ENCODE measurements around the gene RMI2.

The RMI2 gene

GRCh38 chr16:11342021-11342855 is 3.0 kb upstream of the RMI2 start:
- no peak for DNase-seq (ENCODE audit: low read depth in 1 of 2, low spot score in 1 of 2)
- Histone ChIP-seq H3K4me3 (replicated peaks; ENCODE audit: insufficient read depth, low read length) (no peak overlapping the region), H3K27ac (replicated peaks) (no peak overlapping the region), H3K27me3 (ENCODE audit: insufficient read depth, poor library complexity, severe bottlenecking) (no peaks in the 10 kb centered on the region)
- TF ChIP-seq, protein P1, sequence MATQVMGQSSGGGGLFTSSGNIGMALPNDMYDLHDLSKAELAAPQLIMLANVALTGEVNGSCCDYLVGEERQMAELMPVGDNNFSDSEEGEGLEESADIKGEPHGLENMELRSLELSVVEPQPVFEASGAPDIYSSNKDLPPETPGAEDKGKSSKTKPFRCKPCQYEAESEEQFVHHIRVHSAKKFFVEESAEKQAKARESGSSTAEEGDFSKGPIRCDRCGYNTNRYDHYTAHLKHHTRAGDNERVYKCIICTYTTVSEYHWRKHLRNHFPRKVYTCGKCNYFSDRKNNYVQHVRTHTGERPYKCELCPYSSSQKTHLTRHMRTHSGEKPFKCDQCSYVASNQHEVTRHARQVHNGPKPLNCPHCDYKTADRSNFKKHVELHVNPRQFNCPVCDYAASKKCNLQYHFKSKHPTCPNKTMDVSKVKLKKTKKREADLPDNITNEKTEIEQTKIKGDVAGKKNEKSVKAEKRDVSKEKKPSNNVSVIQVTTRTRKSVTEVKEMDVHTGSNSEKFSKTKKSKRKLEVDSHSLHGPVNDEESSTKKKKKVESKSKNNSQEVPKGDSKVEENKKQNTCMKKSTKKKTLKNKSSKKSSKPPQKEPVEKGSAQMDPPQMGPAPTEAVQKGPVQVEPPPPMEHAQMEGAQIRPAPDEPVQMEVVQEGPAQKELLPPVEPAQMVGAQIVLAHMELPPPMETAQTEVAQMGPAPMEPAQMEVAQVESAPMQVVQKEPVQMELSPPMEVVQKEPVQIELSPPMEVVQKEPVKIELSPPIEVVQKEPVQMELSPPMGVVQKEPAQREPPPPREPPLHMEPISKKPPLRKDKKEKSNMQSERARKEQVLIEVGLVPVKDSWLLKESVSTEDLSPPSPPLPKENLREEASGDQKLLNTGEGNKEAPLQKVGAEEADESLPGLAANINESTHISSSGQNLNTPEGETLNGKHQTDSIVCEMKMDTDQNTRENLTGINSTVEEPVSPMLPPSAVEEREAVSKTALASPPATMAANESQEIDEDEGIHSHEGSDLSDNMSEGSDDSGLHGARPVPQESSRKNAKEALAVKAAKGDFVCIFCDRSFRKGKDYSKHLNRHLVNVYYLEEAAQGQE (IDR thresholded peaks at IDR 0.05; ENCODE audit: insufficient replicate concordance, low read depth): no peak
- TF ChIP-seq SPI1 (IDR thresholded peaks at IDR 0.05; ENCODE audit: borderline replicate concordance, low read depth) (no peak), GABPA (IDR thresholded peaks at IDR 0.05; ENCODE audit: low read depth) (no peak), POLR2AphosphoS5 (IDR thresholded peaks at IDR 0.05; ENCODE audit: low read depth) (no peak)
- TF ChIP-seq, protein P2, sequence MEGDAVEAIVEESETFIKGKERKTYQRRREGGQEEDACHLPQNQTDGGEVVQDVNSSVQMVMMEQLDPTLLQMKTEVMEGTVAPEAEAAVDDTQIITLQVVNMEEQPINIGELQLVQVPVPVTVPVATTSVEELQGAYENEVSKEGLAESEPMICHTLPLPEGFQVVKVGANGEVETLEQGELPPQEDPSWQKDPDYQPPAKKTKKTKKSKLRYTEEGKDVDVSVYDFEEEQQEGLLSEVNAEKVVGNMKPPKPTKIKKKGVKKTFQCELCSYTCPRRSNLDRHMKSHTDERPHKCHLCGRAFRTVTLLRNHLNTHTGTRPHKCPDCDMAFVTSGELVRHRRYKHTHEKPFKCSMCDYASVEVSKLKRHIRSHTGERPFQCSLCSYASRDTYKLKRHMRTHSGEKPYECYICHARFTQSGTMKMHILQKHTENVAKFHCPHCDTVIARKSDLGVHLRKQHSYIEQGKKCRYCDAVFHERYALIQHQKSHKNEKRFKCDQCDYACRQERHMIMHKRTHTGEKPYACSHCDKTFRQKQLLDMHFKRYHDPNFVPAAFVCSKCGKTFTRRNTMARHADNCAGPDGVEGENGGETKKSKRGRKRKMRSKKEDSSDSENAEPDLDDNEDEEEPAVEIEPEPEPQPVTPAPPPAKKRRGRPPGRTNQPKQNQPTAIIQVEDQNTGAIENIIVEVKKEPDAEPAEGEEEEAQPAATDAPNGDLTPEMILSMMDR (IDR thresholded peaks at IDR 0.05; ENCODE audit: insufficient read depth, low read length): no peak

GRCh38 chr16:11346700-11347319 is 1.6 kb downstream of the RMI2 start:
- H3K4me3 ChIP-seq (replicated peaks; ENCODE audit: insufficient read depth, low read length): no peak overlapping the region
- H3K27me3 ChIP-seq (ENCODE audit: insufficient read depth, poor library complexity, severe bottlenecking): no peaks in the 10 kb centered on the region
- H3K27ac ChIP-seq (replicated peaks): no peak overlapping the region
- no peak for DNase-seq (ENCODE audit: low read depth in 1 of 2, low spot score in 1 of 2)
- TF ChIP-seq, protein P2 (IDR thresholded peaks at IDR 0.05; ENCODE audit: insufficient read depth, low read length): no peak
- TF ChIP-seq GABPA (IDR thresholded peaks at IDR 0.05; ENCODE audit: low read depth): no peak
- TF ChIP-seq, protein P1 (IDR thresholded peaks at IDR 0.05; ENCODE audit: insufficient replicate concordance, low read depth): no peak
- no peak for TF ChIP-seq POLR2AphosphoS5 (IDR thresholded peaks at IDR 0.05; ENCODE audit: low read depth)
- no peak for TF ChIP-seq SPI1 (IDR thresholded peaks at IDR 0.05; ENCODE audit: borderline replicate concordance, low read depth)

DNA sequence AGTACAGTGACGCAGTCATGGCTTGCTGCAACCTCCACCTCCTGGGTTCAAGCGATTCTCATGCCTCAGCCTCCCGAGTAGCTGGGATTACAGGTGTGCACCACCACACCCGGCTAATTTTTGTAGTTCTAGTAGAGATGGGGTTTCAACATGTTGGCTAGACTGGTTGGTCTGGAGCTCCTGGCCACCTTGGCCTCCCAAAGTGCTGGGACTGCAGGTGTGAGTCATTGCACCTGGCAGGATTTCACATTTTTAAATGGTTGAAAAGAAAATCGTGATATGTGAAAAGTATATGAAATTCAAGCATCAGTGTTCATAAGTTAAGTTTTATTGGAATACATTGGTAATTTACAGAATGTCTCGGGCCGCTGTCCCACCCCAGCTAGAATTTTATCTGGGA is 2.6 kb downstream of the RMI2 start:
- Histone ChIP-seq H3K27ac (replicated peaks) (no peak overlapping the region), H3K27me3 (ENCODE audit: insufficient read depth, poor library complexity, severe bottlenecking) (no peaks in the 10 kb centered on the region), H3K4me3 (replicated peaks; ENCODE audit: insufficient read depth, low read length) (no peak overlapping the region)
- DNase-seq (ENCODE audit: low read depth in 1 of 2, low spot score in 1 of 2): no peak
- TF ChIP-seq, protein P1 (IDR thresholded peaks at IDR 0.05; ENCODE audit: insufficient replicate concordance, low read depth): no peak
- TF ChIP-seq, protein P2 (IDR thresholded peaks at IDR 0.05; ENCODE audit: insufficient read depth, low read length): no peak
- TF ChIP-seq POLR2AphosphoS5 (IDR thresholded peaks at IDR 0.05; ENCODE audit: low read depth): no peak
- TF ChIP-seq SPI1 (IDR thresholded peaks at IDR 0.05; ENCODE audit: borderline replicate concordance, low read depth): no peak
- TF ChIP-seq GABPA (IDR thresholded peaks at IDR 0.05; ENCODE audit: low read depth): no peak

Data from HL-60 (cell line).